Sigmoid colon (tissue), 7 donors: Measurements from ENCODE around the gene MED17. TPM values are rescaled to one million over a fixed set of nuclear protein-coding genes. Genes with fewer than 3 reads are reported as not detected.
"Not testable (repeated sequence)": the region's sequence is repeated elsewhere in the genome, so short reads cannot be mapped to it uniquely, and the experiment has no call there.

ENCODE experiments used
- DNase-seq: peaks from one replicate; pipeline ENCODE4 v3.0.0-alpha.2; 2019
- H3K27ac ChIP-seq, 4 donors: fragments of 200-600 bp; sonication (generic); one replicate each; pipeline ENCODE4 v1.5.1; 2016 to 2019; ENCODE audit warnings: mild to moderate bottlenecking in 1 of 4
- H3K27me3 ChIP-seq, 3 donors: fragments of 200-600 bp; sonication (generic); one replicate each; pipeline ENCODE4 v1.5.1; 2019; ENCODE audit warnings: mild to moderate bottlenecking in 1 of 3
- H3K36me3 ChIP-seq, 4 donors: fragments of 200-600 bp; sonication (generic); one replicate each; pipeline ENCODE4 v1.5.1; 2016 to 2019
- H3K4me1 ChIP-seq, 4 donors: fragments of 200-600 bp; sonication (generic); one replicate each; pipeline ENCODE4 v1.5.1; 2017 to 2019
- H3K4me3 ChIP-seq, 4 donors: fragments of 200-600 bp; sonication (generic); one replicate each; pipeline ENCODE4 v1.5.1; 2017 to 2019; ENCODE audit warnings: mild to moderate bottlenecking in 2 of 4, moderate library complexity in 1 of 4
- H3K9me3 ChIP-seq, 4 donors: fragments of 200-600 bp in 3 of 4; sonication (generic) in 3 of 4; one replicate each; pipeline versions ENCODE4 v1.5.1 to v1.6.1; 2013 to 2019
- CTCF ChIP-seq, 4 experiments: fragments of 450-650 bp in 3 of 4; fragments of 200-600 bp in 1 of 4; IDR thresholded peaks; one replicate each; pipeline ENCODE4 v1.5.1; 2016 to 2019; ENCODE audit warnings: antibody characterized with exemption in 4 of 4, mild to moderate bottlenecking in 3 of 4, moderate library complexity in 2 of 4
- EP300 ChIP-seq, 4 donors: sonication (generic); formaldehyde crosslinking; IDR thresholded peaks; one replicate each; pipeline ENCODE4 v1.6.1; 2017; ENCODE audit warnings: antibody characterized with exemption in 4 of 4
- POLR2A ChIP-seq, 2 donors: fragments of 450-650 bp; IDR thresholded peaks; one replicate each; pipeline ENCODE4 v1.6.1; 2016; ENCODE audit warnings: antibody characterized with exemption in 2 of 2, mild to moderate bottlenecking in 2 of 2, moderate library complexity in 2 of 2
- POLR2AphosphoS5 ChIP-seq, 4 donors: sonication (generic); formaldehyde crosslinking; IDR thresholded peaks; one replicate each; pipeline ENCODE4 v1.6.1; 2017; ENCODE audit warnings: antibody characterized with exemption in 4 of 4
- WGBS, 2 donors: extraction: QIAGEN DNeasy Blood & Tissue Kit; methylation state at CpG; one replicate each; pipeline ENCODE4 v1.1.7; 2013; 5-methylcytosine and 5-hydroxymethylcytosine counted together
- intact Hi-C: fragments of 100-400 bp; cut with DNase I; formaldehyde crosslinking; loops from one replicate; pipeline ENCODE4 v1.15.1; 2023
- polyA plus RNA-seq, 3 donors: library from polyadenylated mRNA; stranded (reverse); fragments of 200-250 nt; gene quantifications; one replicate each; pipeline ENCODE4 v1.2.3, GENCODE V29; 2013
- total RNA-seq, 4 donors: library from RNA; depleted of rRNA; stranded (reverse); fragments of >200 nt; gene quantifications; one replicate each; pipeline ENCODE4 v1.1.0, GENCODE V29; 2016
- donor health status: healthy with polysubstance abuse.
- donor health status: Bipolar disorder and iron deficiency.
- donor health status: healthy.

MED17 gene
- total and polyA plus RNA-seq, 7 donors: 7.2 to 28.9 (median 19.9) TPM

GRCh38 chr11:93757301-93757700 is 26.8 kb upstream of the MED17 start:
- intact Hi-C loops: no loop called here
- H3K36me3 ChIP-seq: peaks cover 24 to 91% (median 46%) of the 10 kb centered on the region in 4 donors
- TF ChIP-seq EP300 (IDR thresholded peaks at IDR 0.05) (no peak), POLR2A (IDR thresholded peaks at IDR 0.05) (no peak), CTCF (IDR thresholded peaks at IDR 0.05) (no peak), POLR2AphosphoS5 (IDR thresholded peaks at IDR 0.05) (no peak)
- no peak for DNase-seq
- H3K4me1 ChIP-seq: no peaks in the 10 kb centered on the region
- H3K9me3 ChIP-seq: no peaks in the 10 kb centered on the region
- no peak overlapping the region for H3K4me3 ChIP-seq
- no peaks in the 10 kb centered on the region for H3K27me3 ChIP-seq
- H3K27ac ChIP-seq: no peak overlapping the region
- WGBS, 2 donors: 88 to 93% methylated on average over 3 of the region's 3 CpGs

- no peak overlapping the region for H3K4me3 ChIP-seq
- DNase-seq: no peak
- H3K27me3 ChIP-seq: no peaks in the 10 kb centered on the region
- no peaks in the 10 kb centered on the region for H3K4me1 ChIP-seq
- TF ChIP-seq EP300 (IDR thresholded peaks at IDR 0.05): no peak
- TF ChIP-seq POLR2A (IDR thresholded peaks at IDR 0.05): no peak
- no peak for TF ChIP-seq CTCF (IDR thresholded peaks at IDR 0.05)
- TF ChIP-seq POLR2AphosphoS5 (IDR thresholded peaks at IDR 0.05): no peak
- no peak overlapping the region for H3K27ac ChIP-seq
- H3K9me3 ChIP-seq: no peaks in the 10 kb centered on the region
- intact Hi-C loops: no loop called here
- WGBS, 2 donors: 96 to 98% methylated on average over 38 of the region's 38 CpGs
- H3K36me3 ChIP-seq: peaks cover 24 to 98% (median 46%) of the 10 kb centered on the region in 4 donors
These were observed 25.9 kb upstream of the MED17 start for GRCh38 chr11:93757924-93758865.

DNA sequence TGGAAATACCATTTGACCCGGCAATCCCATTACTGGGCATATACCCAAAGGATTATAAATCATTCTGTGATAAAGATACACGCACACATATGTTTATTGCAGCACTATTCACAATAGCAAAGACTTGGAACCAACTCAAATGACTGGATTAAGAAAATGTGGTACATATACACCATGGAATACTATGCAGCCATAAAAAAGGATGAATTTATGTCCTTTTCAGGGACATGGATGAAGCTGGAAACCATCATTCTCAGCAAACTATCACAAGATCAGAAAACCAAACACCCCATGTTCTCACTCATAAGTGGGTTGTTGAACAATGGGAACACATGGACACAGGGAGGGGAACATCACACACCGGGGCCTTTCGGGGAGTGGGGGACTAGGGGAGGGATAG is 25.0 kb upstream of the MED17 start:
- H3K27ac ChIP-seq, intact Hi-C loops, H3K27me3 ChIP-seq, H3K9me3 ChIP-seq, H3K4me1 ChIP-seq, H3K4me3 ChIP-seq, DNase-seq: not testable (repeated sequence)
- H3K36me3 ChIP-seq: peaks cover 23 to 98% (median 48%) of the 10 kb centered on the region in 4 donors
- 67 to 90% methylated on average over 4 of the region's 4 CpGs for WGBS, 2 donors

- DNase-seq: no peak
- Histone ChIP-seq H3K4me1 (no peaks in the 10 kb centered on the region), H3K27me3 (no peaks in the 10 kb centered on the region), H3K4me3 (no peak overlapping the region), H3K27ac (no peak overlapping the region), H3K36me3 (peaks cover 19 to 83% (median 35%) of the 10 kb centered on the region in 4 donors), H3K9me3 (no peaks in the 10 kb centered on the region)
- TF ChIP-seq POLR2A (IDR thresholded peaks at IDR 0.05) (no peak), CTCF (IDR thresholded peaks at IDR 0.05) (no peak), POLR2AphosphoS5 (IDR thresholded peaks at IDR 0.05) (no peak), EP300 (IDR thresholded peaks at IDR 0.05) (no peak)
- 96 to 99% methylated on average over 1 of the region's 1 CpG for WGBS, 2 donors
- intact Hi-C loops: no loop called here
These were observed 22.2 kb upstream of the MED17 start for GRCh38 chr11:93761910-93762309.

GRCh38 chr11:93765551-93765950 is 18.5 kb upstream of the MED17 start:
- Histone ChIP-seq H3K9me3 (no peaks in the 10 kb centered on the region), H3K36me3 (peaks cover 0 to 47% (median 9%) of the 10 kb centered on the region in 4 donors), H3K4me1 (no peaks in the 10 kb centered on the region), H3K27me3 (no peaks in the 10 kb centered on the region), H3K4me3 (no peak overlapping the region), H3K27ac (no peak overlapping the region)
- 44 to 73% methylated on average over 2 of the region's 2 CpGs for WGBS, 2 donors
- TF ChIP-seq CTCF (IDR thresholded peaks at IDR 0.05): no peak
- no peak for TF ChIP-seq POLR2AphosphoS5 (IDR thresholded peaks at IDR 0.05)
- no peak for TF ChIP-seq POLR2A (IDR thresholded peaks at IDR 0.05)
- no peak for TF ChIP-seq EP300 (IDR thresholded peaks at IDR 0.05)
- intact Hi-C loops: no loop called here
- no peak for DNase-seq
